ENCODE measurements around the gene MNT.
A peak's percentile ranks its signal among the peaks of the same experiment; 100 is the strongest.

The MNT gene

GRCh38 chr17:2336215-2336851 is 64.5 kb downstream of the MNT start, which contains the start of gene TSR1:
Gene TSR1, minus strand, starts transcription at chr17:2336457. Its CDS starts 30 bp downstream, at chr17:2336427.
- peak; percentile 9 for TF ChIP-seq CTCF (conservative IDR thresholded peaks at IDR 0.05; ENCODE audit: control insufficient read depth, insufficient read depth, low read depth, low read length)
- DNase-seq (ENCODE audit: low read depth): peak; percentile 85
- H3K4me3 ChIP-seq (ENCODE audit: control insufficient read depth, low read depth, low read length): peak within 1 kb of the TSS; percentile 97

DNA sequence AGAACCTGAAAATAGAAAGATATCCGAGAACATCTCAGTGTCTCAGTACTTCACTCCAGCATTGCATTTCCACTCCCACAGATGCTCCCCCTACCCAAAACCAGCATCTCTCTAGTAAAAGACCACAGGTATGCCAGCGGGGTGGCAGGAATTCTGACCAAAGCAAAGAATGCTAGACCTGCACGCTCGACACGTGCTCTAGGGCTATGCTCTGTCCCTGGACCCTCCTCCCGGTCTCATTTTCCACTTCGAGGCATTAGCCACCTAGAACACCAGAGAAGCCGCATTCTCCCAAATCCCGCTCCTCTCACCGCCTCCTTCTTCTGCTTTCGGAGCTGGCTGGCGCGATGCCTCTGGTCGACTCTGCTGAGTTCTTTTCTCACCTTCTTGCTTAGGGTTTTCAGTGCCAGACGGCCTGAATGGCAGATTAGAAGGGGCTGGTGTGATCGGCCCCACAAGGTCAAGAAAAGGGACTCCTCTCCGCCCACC is 65.1 kb downstream of the MNT start:
- DNase-seq (ENCODE audit: low read depth): no peak
- H3K4me3 ChIP-seq (ENCODE audit: control insufficient read depth, low read depth, low read length): peak overlapping the region; percentile 97
- no peak for TF ChIP-seq CTCF (conservative IDR thresholded peaks at IDR 0.05; ENCODE audit: control insufficient read depth, insufficient read depth, low read depth, low read length)
